Measurements from ENCODE around the gene ARHGAP24.

DNA sequence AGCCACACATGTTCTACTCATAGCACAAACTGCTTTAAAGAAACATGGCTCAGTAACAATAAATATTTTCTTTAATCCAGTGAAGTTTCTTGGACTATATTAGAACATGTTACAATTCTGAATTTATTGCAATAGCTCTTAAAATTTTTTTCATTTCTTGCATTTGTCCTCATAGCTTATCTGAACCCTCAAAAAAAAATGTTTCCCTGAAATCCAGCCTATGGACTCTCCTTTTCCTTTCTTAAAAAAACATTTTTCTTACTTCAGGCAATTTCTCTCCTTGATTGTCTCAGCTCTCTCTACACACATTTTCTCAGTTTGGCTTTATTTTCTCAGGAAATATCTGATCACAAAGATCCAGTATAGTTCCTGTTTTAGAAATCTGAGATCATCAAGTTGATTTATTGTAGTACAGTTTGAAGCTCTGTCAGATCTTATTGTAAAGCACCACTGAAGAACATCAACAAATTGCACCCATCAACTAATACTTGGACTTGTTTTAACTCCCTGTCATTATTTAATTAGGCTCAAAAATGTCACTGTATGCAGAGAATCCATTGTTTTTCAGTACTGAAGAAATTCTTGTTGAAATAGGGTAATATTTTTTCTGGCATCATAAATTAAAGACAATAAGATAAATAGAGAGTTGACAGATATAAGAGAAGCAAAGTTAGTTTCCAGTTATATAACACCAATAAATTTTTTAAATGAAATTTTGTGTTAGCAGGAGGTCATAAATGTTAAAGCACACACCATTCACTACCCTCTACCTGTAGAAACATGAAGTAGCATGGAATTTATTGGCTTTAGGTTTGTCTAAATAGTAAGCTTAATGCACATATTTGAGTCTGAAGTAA lies 317.7 kb downstream of the ARHGAP24 start:
- TF ChIP-seq TAF1 (IDR thresholded peaks at IDR 0.05; ENCODE audit: borderline replicate concordance, low read depth, low read length): no peak
- no peak for TF ChIP-seq TCF12 (IDR thresholded peaks at IDR 0.05)

Measured in SK-N-SH (cell line).